DOHH2 (cell line): ENCODE measurements around the gene PACSIN1.

Experiments
- H3F3A ChIP-seq: fragments of 200-600 bp; sonication (generic), shearing (Covaris generic); 2 replicates; pipeline ENCODE4 v1.6.0; 2016; ENCODE audit warnings: antibody characterized with exemption, mild to moderate bottlenecking; ENCODE audit not compliant: control insufficient read depth, insufficient read depth
- H3K27ac ChIP-seq: fragments of 200-600 bp; sonication (generic); 2 replicates; pipeline ENCODE4 v1.5.1; 2014; ENCODE audit warnings: low read depth, mild to moderate bottlenecking, low read length, moderate library complexity
- H3K27me3 ChIP-seq: fragments of 200-600 bp; sonication (generic); 2 replicates; pipeline ENCODE4 v1.6.1; 2014; ENCODE audit warnings: mild to moderate bottlenecking, low read length, mixed read lengths; ENCODE audit not compliant: control insufficient read depth
- H3K36me3 ChIP-seq: fragments of 200-600 bp; sonication (generic); 2 replicates; pipeline ENCODE4 v1.6.1; 2014; ENCODE audit warnings: mild to moderate bottlenecking, low read length, moderate library complexity, mixed read lengths; ENCODE audit not compliant: control insufficient read depth
- H3K4me1 ChIP-seq: fragments of 200-600 bp; sonication (generic); 2 replicates; pipeline ENCODE4 v1.6.1; 2014; ENCODE audit warnings: mild to moderate bottlenecking, low read length, mixed read lengths; ENCODE audit not compliant: control insufficient read depth
- H3K4me2 ChIP-seq: fragments of 200-600 bp; sonication (generic); 2 replicates; pipeline ENCODE4 v1.6.0; 2014; ENCODE audit warnings: mild to moderate bottlenecking, low read length, moderate library complexity
- H3K4me3 ChIP-seq: fragments of 200-600 bp; sonication (generic); 2 replicates; pipeline ENCODE4 v1.5.1; 2014; ENCODE audit warnings: mild to moderate bottlenecking, low read length, mixed read lengths
- H3K79me2 ChIP-seq: fragments of 200-600 bp; sonication (generic); 2 replicates; pipeline ENCODE4 v1.6.1; 2014; ENCODE audit warnings: mild to moderate bottlenecking, low read length, mixed read lengths; ENCODE audit not compliant: control insufficient read depth
- H3K9me2 ChIP-seq: fragments of 200-600 bp; sonication (generic); replicated peaks from 2 replicates; pipeline ENCODE4 v1.6.1; 2014; ENCODE audit warnings: mild to moderate bottlenecking, low read length, mixed read lengths; ENCODE audit not compliant: control insufficient read depth
- H3K9me3 ChIP-seq: fragments of 200-600 bp; sonication (generic); 2 replicates; pipeline ENCODE4 v1.6.1; 2014; ENCODE audit warnings: antibody characterized with exemption, low read length, mixed read lengths; ENCODE audit not compliant: control insufficient read depth, insufficient read depth
- H4K20me1 ChIP-seq: fragments of 200-600 bp; sonication (generic); 2 replicates; pipeline ENCODE4 v1.6.0; 2014; ENCODE audit warnings: low read depth, mild to moderate bottlenecking, antibody characterized with exemption, low read length, moderate library complexity; ENCODE audit not compliant: control insufficient read depth, insufficient read depth
- EZH2phosphoT487 ChIP-seq: fragments of 200-600 bp; sonication (generic); IDR thresholded peaks from 2 replicates; pipeline ENCODE4 v1.6.1; 2017; ENCODE audit warnings: borderline replicate concordance, mild to moderate bottlenecking, antibody characterized with exemption, low read length, moderate library complexity, mixed read lengths
- TF ChIP-seq, protein P1 (sequence below): fragments of 200-600 bp; sonication (generic); IDR thresholded peaks from one replicate; pipeline ENCODE4 v1.5.1; 2014; ENCODE audit warnings: antibody characterized with exemption, mild to moderate bottlenecking, low read depth, low read length; ENCODE audit not compliant: poor library complexity, severe bottlenecking

Gene PACSIN1

GRCh38 chr6:34489207-34489805, 23.4 kb downstream of the PACSIN1 start:
- Histone ChIP-seq H3K36me3 (no peaks in the 10 kb centered on the region), H3K27me3 (no peaks in the 10 kb centered on the region), H3K9me3 (no peaks in the 10 kb centered on the region), H3K4me1 (peaks cover 32% of the 10 kb centered on the region), H4K20me1 (no peaks in the 10 kb centered on the region), H3F3A (no peaks in the 10 kb centered on the region), H3K79me2 (peaks cover 24% of the 10 kb centered on the region), H3K27ac (no peak overlapping the region), H3K9me2 (no peaks in the 10 kb centered on the region), H3K4me2 (no peak overlapping the region), H3K4me3 (no peak overlapping the region)
- TF ChIP-seq EZH2phosphoT487: no peak
- TF ChIP-seq, protein P1, sequence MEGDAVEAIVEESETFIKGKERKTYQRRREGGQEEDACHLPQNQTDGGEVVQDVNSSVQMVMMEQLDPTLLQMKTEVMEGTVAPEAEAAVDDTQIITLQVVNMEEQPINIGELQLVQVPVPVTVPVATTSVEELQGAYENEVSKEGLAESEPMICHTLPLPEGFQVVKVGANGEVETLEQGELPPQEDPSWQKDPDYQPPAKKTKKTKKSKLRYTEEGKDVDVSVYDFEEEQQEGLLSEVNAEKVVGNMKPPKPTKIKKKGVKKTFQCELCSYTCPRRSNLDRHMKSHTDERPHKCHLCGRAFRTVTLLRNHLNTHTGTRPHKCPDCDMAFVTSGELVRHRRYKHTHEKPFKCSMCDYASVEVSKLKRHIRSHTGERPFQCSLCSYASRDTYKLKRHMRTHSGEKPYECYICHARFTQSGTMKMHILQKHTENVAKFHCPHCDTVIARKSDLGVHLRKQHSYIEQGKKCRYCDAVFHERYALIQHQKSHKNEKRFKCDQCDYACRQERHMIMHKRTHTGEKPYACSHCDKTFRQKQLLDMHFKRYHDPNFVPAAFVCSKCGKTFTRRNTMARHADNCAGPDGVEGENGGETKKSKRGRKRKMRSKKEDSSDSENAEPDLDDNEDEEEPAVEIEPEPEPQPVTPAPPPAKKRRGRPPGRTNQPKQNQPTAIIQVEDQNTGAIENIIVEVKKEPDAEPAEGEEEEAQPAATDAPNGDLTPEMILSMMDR: no peak

DNA sequence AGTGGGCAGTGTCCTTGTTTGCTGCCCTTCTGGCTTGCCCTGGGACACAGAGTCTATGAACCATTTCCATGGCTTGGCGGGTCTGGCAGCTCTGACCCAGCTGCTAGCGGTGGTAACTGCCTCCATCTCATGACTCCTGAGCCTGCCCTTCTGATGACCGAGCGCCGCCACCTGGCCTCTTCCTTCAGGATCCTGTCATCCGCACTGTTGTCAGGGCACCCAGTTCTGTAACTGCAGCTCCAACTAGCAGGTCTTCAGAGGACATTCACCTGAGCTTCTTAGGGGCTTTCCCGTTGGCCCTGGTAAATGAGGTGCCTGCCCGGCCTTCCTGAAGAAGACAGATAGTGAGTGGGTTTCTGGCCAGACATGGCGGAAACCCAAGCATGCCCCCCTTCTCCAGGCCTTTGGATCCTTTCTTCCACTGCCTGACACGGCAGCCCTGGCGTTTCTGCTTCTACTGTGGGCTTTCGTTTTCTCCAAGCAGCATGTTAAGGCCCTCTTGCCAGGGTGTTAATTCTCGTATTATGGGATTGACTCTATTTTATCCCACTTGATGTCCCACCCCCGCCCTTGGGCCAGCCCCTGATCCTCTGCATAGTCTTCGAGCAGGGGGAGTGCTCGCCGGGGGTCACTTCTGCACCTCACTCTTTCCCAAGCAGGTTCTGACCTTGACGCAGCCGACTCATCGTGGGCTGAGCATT, 24.7 kb downstream of the PACSIN1 start:
- Histone ChIP-seq H3K9me2 (no peaks in the 10 kb centered on the region), H3K4me3 (no peak overlapping the region), H3K36me3 (no peaks in the 10 kb centered on the region), H3K27ac (no peak overlapping the region), H3K9me3 (no peaks in the 10 kb centered on the region), H3K4me2 (no peak overlapping the region), H3F3A (no peaks in the 10 kb centered on the region), H3K4me1 (peaks cover 22% of the 10 kb centered on the region), H4K20me1 (no peaks in the 10 kb centered on the region), H3K79me2 (peaks cover 20% of the 10 kb centered on the region), H3K27me3 (no peaks in the 10 kb centered on the region)
- no peak for TF ChIP-seq EZH2phosphoT487
- TF ChIP-seq, protein P1: no peak

- Histone ChIP-seq H3F3A (no peaks in the 10 kb centered on the region), H4K20me1 (no peaks in the 10 kb centered on the region), H3K4me1 (peaks cover 17% of the 10 kb centered on the region), H3K4me3 (no peak overlapping the region), H3K79me2 (peaks cover 15% of the 10 kb centered on the region), H3K27ac (no peak overlapping the region), H3K4me2 (no peak overlapping the region), H3K36me3 (no peaks in the 10 kb centered on the region), H3K9me3 (no peaks in the 10 kb centered on the region), H3K27me3 (no peaks in the 10 kb centered on the region), H3K9me2 (no peaks in the 10 kb centered on the region)
- TF ChIP-seq, protein P1: no peak
- TF ChIP-seq EZH2phosphoT487: no peak
These were observed 25.2 kb downstream of the PACSIN1 start for GRCh38 chr6:34491091-34491430.
